Right lobe of liver (tissue), 4 donors: ENCODE measurements around the gene DOCK1.

ENCODE experiments used
- CTCF ChIP-seq, 4 donors: fragments of 200-600 bp in 3 of 4; fragments of 450-650 bp in 1 of 4; IDR thresholded peaks; one replicate each; pipeline versions ENCODE4 v1.5.1 to v1.8.0; 2016 to 2022; ENCODE audit warnings: antibody characterized with exemption in 4 of 4, mild to moderate bottlenecking in 2 of 4
- POLR2A ChIP-seq: fragments of 450-650 bp; IDR thresholded peaks from one replicate; pipeline ENCODE4 v1.6.1; 2017; ENCODE audit warnings: antibody characterized with exemption, mild to moderate bottlenecking
- donor health status: DM: no; HTN: no; CAD: no.
- donor health status: DM: no; HTN: no; CAD: no.
- donor health status: DM: no; HTN: yes; CAD: no.

DNA sequence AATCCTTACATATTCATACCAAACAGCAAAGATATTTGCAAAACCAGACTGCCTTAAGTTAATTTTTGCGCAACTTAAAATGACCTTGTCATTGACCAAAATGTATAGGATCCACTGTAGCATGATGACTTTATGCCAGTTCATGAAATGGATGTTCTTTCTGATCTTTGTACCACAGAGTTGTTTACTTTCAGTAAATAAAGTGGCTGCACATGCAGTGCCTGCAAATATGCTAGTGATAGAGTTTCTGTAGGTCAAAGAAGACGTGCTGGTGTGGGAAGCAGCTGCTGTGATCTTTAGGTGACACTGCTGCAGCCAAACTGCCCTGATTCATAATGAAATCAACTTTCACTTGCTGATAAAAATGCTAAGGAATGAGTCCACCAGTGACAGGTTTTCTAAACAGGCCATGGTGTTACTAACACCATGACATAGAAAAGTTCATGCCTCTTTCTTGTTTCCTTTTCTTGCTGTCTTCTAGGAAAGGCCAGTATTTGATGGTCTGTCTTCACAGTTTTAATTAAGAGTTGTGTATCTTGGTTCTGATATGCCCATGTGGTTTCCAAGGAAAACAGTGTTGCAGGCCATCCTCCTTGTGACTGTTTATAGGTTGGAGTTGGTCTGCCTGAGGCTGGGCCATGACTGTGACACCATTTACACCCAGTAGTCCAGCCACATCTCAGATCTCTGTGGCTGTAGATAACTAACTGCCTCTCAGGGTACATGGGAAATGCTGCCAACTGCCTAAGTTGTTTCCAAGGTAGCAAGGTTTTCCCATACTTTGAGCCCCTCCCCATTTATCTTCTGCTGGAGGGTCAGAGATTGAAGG, 228.7 kb downstream of the DOCK1 start:
- no peak for TF ChIP-seq POLR2A
- no peak for TF ChIP-seq CTCF (IDR thresholded peaks at IDR 0.05)
